ENCODE data around the gene SETD3. TPM values are rescaled to one million over a fixed set of nuclear protein-coding genes. Genes with fewer than 3 reads are reported as not detected.

The SETD3 gene
- total RNA-seq, 1 donor from 2014 or later = 67.4 TPM

DNA sequence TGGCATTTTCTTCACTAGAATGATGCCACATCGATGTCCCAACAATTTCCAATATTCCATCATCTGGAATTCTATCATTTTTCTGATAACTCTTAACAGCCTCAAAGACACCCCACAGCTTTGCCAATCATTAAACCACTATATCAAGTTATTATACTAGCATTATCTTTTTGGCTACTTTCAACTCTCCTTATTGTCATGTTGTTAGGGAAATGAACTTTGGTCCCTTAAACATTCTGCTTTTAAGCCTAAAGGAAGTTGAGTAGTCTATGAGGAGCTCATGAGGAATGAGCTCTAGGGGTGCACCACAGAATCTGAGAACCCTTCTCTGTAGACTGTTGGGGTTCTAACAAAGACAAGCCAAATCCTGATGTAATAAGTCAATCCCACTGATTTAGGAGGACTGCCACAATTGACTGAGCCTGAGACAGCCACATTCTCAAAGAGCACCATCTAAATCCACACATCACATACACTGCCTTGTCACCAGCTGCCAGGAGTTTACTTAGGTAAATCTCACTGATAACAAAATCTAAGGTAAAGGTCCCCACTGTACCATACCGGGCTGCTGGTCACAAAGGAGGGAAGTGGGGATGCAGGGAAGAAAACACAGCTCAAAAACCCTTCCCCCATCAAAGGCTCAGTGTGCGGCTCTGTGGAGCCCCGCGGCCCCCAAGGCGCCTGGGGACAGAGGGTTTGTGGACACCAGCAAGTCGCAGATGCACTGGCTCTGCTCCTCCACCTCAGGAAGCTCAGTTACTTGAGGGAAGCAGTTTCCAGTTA lies 58.2 kb downstream of the SETD3 start:
- DNase-seq (ENCODE audit: low spot score) = no peak
- no peaks in the 10 kb centered on the region for H3K9me3 Mint-ChIP-seq (ENCODE audit: unreplicated experiment)
- H3K36me3 Mint-ChIP-seq (ENCODE audit: low read depth, unreplicated experiment) = peaks cover under 1% of the 10 kb centered on the region
- H3K4me3 Mint-ChIP-seq (ENCODE audit: unreplicated experiment) = no peak overlapping the region
- TF ChIP-seq, protein P1, sequence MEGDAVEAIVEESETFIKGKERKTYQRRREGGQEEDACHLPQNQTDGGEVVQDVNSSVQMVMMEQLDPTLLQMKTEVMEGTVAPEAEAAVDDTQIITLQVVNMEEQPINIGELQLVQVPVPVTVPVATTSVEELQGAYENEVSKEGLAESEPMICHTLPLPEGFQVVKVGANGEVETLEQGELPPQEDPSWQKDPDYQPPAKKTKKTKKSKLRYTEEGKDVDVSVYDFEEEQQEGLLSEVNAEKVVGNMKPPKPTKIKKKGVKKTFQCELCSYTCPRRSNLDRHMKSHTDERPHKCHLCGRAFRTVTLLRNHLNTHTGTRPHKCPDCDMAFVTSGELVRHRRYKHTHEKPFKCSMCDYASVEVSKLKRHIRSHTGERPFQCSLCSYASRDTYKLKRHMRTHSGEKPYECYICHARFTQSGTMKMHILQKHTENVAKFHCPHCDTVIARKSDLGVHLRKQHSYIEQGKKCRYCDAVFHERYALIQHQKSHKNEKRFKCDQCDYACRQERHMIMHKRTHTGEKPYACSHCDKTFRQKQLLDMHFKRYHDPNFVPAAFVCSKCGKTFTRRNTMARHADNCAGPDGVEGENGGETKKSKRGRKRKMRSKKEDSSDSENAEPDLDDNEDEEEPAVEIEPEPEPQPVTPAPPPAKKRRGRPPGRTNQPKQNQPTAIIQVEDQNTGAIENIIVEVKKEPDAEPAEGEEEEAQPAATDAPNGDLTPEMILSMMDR (IDR thresholded peaks at IDR 0.05; ENCODE audit: unreplicated experiment) = no peak
- H3K27me3 Mint-ChIP-seq (ENCODE audit: unreplicated experiment) = peaks cover 2% of the 10 kb centered on the region
- H3K4me1 Mint-ChIP-seq (ENCODE audit: unreplicated experiment) = peaks cover 38% of the 10 kb centered on the region
- no peak overlapping the region for H3K27ac Mint-ChIP-seq (ENCODE audit: unreplicated experiment)

DNA sequence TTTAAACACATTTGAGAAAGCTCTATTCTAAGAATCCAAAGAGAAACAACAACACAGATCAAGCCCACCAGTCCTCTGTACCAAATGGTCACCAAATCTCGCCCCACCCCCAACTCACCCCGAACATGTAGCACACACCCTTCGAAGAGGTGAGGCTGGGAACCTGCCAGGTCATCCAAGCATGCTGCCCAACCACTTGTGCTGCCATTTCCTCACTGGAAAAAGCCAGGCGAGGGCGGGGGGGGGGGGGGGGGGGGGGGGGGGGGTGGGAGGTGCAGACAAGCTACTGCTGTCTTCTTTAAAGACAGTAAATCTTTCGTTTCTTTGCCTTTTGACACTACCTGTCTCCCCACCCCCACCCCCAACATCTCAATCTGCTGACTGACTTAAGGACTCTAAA lies 59.9 kb downstream of the SETD3 start:
- DNase-seq (ENCODE audit: low spot score) = no peak
- Mint-ChIP-seq H3K36me3 (ENCODE audit: low read depth, unreplicated experiment) (no peaks in the 10 kb centered on the region), H3K4me3 (ENCODE audit: unreplicated experiment) (no peak overlapping the region), H3K27ac (ENCODE audit: unreplicated experiment) (no peak overlapping the region), H3K4me1 (ENCODE audit: unreplicated experiment) (peaks cover 28% of the 10 kb centered on the region), H3K9me3 (ENCODE audit: unreplicated experiment) (no peaks in the 10 kb centered on the region), H3K27me3 (ENCODE audit: unreplicated experiment) (peaks cover 2% of the 10 kb centered on the region)
- TF ChIP-seq, protein P1 (IDR thresholded peaks at IDR 0.05; ENCODE audit: unreplicated experiment) = no peak

DNA sequence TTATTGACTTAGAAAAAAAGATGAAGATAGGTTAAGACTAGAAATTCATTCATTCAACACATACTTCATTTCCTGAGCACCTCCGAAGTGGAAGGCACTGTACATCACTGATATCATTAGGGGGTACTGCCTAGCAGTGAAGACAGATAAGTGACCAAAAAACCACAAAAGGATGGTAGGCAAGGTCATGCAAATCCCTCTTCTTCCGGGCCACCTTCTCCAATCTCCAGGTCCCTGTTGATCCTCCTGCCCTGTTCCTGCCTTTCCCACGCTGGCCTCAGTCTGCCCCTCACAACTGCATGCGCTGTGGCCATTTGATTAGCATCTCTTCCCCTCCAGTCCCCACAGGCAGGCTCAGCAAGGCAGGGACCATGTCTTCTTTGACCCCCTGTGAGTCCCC lies 60.8 kb downstream of the SETD3 start:
- TF ChIP-seq, protein P1 (IDR thresholded peaks at IDR 0.05; ENCODE audit: unreplicated experiment) = no peak

DNA sequence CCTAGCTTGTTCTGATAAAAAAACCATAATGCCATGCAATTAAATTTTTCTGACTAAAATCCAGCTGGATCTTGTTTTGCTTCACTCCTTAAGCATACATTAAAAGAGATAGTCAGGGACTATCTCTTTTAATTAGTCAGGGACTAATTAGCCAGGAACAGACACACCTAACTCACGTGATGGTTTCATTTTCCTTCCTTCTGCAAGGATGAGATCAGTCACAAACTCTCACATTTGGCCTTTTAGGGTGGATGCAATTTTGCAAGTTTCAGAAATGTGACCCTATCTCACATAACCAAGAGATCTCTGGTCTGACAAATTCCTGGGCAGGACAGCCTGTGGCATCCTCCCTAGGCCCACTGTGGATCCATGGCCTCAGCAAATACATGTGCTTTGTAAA lies 62.4 kb downstream of the SETD3 start:
- DNase-seq (ENCODE audit: low spot score) = no peak
- Mint-ChIP-seq H3K4me1 (ENCODE audit: unreplicated experiment) (peaks cover 14% of the 10 kb centered on the region), H3K4me3 (ENCODE audit: unreplicated experiment) (no peak overlapping the region), H3K36me3 (ENCODE audit: low read depth, unreplicated experiment) (no peaks in the 10 kb centered on the region), H3K9me3 (ENCODE audit: unreplicated experiment) (no peaks in the 10 kb centered on the region), H3K27me3 (ENCODE audit: unreplicated experiment) (no peaks in the 10 kb centered on the region), H3K27ac (ENCODE audit: unreplicated experiment) (no peak overlapping the region)
- TF ChIP-seq, protein P1 (IDR thresholded peaks at IDR 0.05; ENCODE audit: unreplicated experiment) = no peak

More for the DNA sequence above, 60.8 kb downstream of the SETD3 start:
- Mint-ChIP-seq H3K4me3 (ENCODE audit: unreplicated experiment) (no peak overlapping the region), H3K4me1 (ENCODE audit: unreplicated experiment) (peaks cover 26% of the 10 kb centered on the region), H3K36me3 (ENCODE audit: low read depth, unreplicated experiment) (no peaks in the 10 kb centered on the region), H3K9me3 (ENCODE audit: unreplicated experiment) (no peaks in the 10 kb centered on the region), H3K27me3 (ENCODE audit: unreplicated experiment) (peaks cover 2% of the 10 kb centered on the region), H3K27ac (ENCODE audit: unreplicated experiment) (no peak overlapping the region)
- DNase-seq (ENCODE audit: low spot score) = no peak

DNA sequence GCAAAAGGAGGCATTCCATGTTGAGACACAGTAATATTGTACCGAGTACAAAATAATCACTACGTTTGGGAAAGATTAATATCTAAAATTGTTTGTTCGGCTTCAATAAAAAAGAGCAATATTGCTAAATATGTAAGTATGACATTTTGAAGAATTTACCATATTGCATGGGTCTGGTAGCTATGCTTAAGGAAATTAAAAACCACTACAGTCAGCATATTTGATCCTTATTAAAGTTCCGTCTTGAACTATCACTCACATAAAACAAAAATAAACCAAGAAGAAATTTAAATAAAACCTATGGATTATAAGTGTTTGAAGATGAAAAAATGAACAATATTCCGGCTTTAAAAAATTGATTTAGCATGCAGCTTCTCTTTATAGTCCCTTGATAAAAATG lies 63.8 kb downstream of the SETD3 start:
- H3K9me3 Mint-ChIP-seq (ENCODE audit: unreplicated experiment) = no peaks in the 10 kb centered on the region
- H3K36me3 Mint-ChIP-seq (ENCODE audit: low read depth, unreplicated experiment) = peaks cover 7% of the 10 kb centered on the region
- no peak for DNase-seq (ENCODE audit: low spot score)
- peaks cover 17% of the 10 kb centered on the region for H3K4me1 Mint-ChIP-seq (ENCODE audit: unreplicated experiment)
- H3K27me3 Mint-ChIP-seq (ENCODE audit: unreplicated experiment) = no peaks in the 10 kb centered on the region
- no peak overlapping the region for H3K27ac Mint-ChIP-seq (ENCODE audit: unreplicated experiment)
- no peak overlapping the region for H3K4me3 Mint-ChIP-seq (ENCODE audit: unreplicated experiment)
- TF ChIP-seq, protein P1 (IDR thresholded peaks at IDR 0.05; ENCODE audit: unreplicated experiment) = no peak
